Stimulated activated CD8-positive, alpha-beta memory T cell treated with anti-CD3 and anti-CD28 coated beads, Interleukin-15, amount 100 ng/mL, for 4 hours (primary cell): ENCODE data around the gene DHDH.
"Not testable (repeated sequence)": the region's sequence is repeated elsewhere in the genome, so short reads cannot be mapped to it uniquely, and the experiment has no call there.

ENCODE experiments used
- DNase-seq, 2 donors: peaks; one replicate each; pipeline ENCODE4 v3.0.0-alpha.2; 2020; ENCODE audit warnings: low read depth in 2 of 2

DHDH gene

GRCh38 chr19:48933382-48933932 lies at the start of gene DHDH:
DHDH (plus strand) TSS chr19:48933699; CDS start chr19:48933722, 23 bp downstream.
- DNase-seq = peak; percentile 58 to 59

GRCh38 chr19:48883726-48884125 lies 49.8 kb upstream of the DHDH start:
- DNase-seq = no peak

- no peak for DNase-seq
These were observed 45.5 kb upstream of the DHDH start for GRCh38 chr19:48887861-48888612.

- not testable (repeated sequence) for DNase-seq
These were observed 44.0 kb upstream of the DHDH start for GRCh38 chr19:48889496-48889895.

GRCh38 chr19:48890551-48890950 lies 42.9 kb upstream of the DHDH start:
- DNase-seq = no peak

GRCh38 chr19:48895226-48895625 lies 38.3 kb upstream of the DHDH start:
- no peak for DNase-seq

- DNase-seq = no peak
These were observed 37.2 kb upstream of the DHDH start for GRCh38 chr19:48896191-48896720.

- DNase-seq = no peak
These were observed 36.3 kb upstream of the DHDH start for GRCh38 chr19:48897181-48897580.

GRCh38 chr19:48899386-48899749 lies 34.1 kb upstream of the DHDH start:
- not testable (repeated sequence) for DNase-seq

GRCh38 chr19:48899781-48900476 lies 33.6 kb upstream of the DHDH start, which contains the start of gene NUCB1:
NUCB1 (plus strand) TSS chr19:48900312; CDS start chr19:48900797, 485 bp downstream.
- peak; percentile 96 to 99 for DNase-seq

GRCh38 chr19:48900477-48901406 lies 32.8 kb upstream of the DHDH start:
- DNase-seq = no peak

GRCh38 chr19:48902291-48902690 lies 31.2 kb upstream of the DHDH start:
- not testable (repeated sequence) for DNase-seq

GRCh38 chr19:48903788-48904187 lies 29.7 kb upstream of the DHDH start:
- DNase-seq = not testable (repeated sequence)

- DNase-seq = no peak
These were observed 27.8 kb upstream of the DHDH start for GRCh38 chr19:48905664-48906063.

GRCh38 chr19:48906324-48906723 lies 27.2 kb upstream of the DHDH start:
- no peak for DNase-seq

- DNase-seq = no peak
These were observed 25.8 kb upstream of the DHDH start for GRCh38 chr19:48907671-48908070.

- DNase-seq = not testable (repeated sequence)
These were observed 23.9 kb upstream of the DHDH start for GRCh38 chr19:48909424-48910077.

- no peak for DNase-seq
These were observed 22.7 kb upstream of the DHDH start for GRCh38 chr19:48910803-48911202.

GRCh38 chr19:48913114-48913889 lies 20.2 kb upstream of the DHDH start:
- no peak for DNase-seq

- no peak for DNase-seq
These were observed 19.3 kb upstream of the DHDH start for GRCh38 chr19:48914181-48914580.
